GM12874 (cell line): Measurements from ENCODE around the gene POMP.

Source experiments
- CTCF ChIP-seq: IDR thresholded peaks from 2 replicates; pipeline ENCODE4 v1.5.1; 2011; ENCODE audit warnings: low read depth, mild to moderate bottlenecking, control low read depth, low read length, moderate library complexity; ENCODE audit not compliant: insufficient read depth

Gene POMP

GRCh38 chr13:28658796-28659620 is at the start of gene POMP:
POMP (plus strand) TSS chr13:28659130; CDS start chr13:28659185, 55 bp downstream.
- TF ChIP-seq CTCF: no peak

- TF ChIP-seq CTCF: no peak
Measured at GRCh38 chr13:28609381-28609780, 49.5 kb upstream of the POMP start.

- no peak for TF ChIP-seq CTCF
Measured at GRCh38 chr13:28609926-28610325, 49.0 kb upstream of the POMP start.

- no peak for TF ChIP-seq CTCF
Measured at GRCh38 chr13:28610996-28611395, 47.9 kb upstream of the POMP start.

- TF ChIP-seq CTCF: no peak
Measured at GRCh38 chr13:28611654-28612131, 47.2 kb upstream of the POMP start.

- TF ChIP-seq CTCF: no peak
Measured at GRCh38 chr13:28613562-28613961, 45.4 kb upstream of the POMP start.

GRCh38 chr13:28615916-28616446 is 42.9 kb upstream of the POMP start:
- no peak for TF ChIP-seq CTCF
